NCI-H446 treated with DMSO at 0.1 percent for 48 hours (cell line): ENCODE data around the gene RPL18A.

ENCODE experiments used
- DNase-seq: peaks from one replicate; lab custom pipeline; 2025; lab: John Stamatoyannopoulos, UW

The RPL18A gene

GRCh38 chr19:17841810-17842662 lies 17.7 kb upstream of the RPL18A start:
- DNase-seq, result peak; percentile 91

- no peak for DNase-seq
These were observed 16.9 kb upstream of the RPL18A start for GRCh38 chr19:17842663-17843291.

- DNase-seq, result no peak
These were observed 16.4 kb upstream of the RPL18A start for GRCh38 chr19:17843292-17843827.

DNA sequence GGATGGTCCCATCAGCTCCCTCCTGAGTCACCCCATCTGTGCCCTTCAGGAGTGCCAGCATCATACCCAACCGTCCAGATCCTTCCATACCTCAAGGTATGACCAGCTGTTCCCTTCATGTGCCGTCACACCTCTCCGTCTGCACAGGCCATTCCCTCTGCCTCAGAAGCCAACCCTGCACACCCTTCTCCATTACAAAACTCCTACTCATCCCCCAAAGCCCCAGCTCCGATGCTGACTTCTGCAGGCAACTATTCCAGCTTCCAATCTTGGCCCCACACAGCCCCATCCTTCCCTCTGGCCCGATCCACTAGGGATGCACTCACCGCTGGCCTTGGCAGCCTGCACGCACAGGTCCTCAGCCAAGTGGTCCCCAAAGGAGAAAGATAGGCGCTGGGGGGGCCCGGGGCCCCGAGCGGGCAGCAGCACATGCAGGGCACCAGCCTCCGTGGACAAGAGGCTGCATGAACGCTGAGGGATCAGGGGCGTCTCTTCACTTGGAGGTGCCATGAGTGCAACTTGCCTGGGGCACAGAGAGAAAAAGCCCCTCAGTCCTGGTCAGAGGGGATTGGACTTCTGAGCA lies 15.7 kb upstream of the RPL18A start:
- DNase-seq, result no peak

DNA sequence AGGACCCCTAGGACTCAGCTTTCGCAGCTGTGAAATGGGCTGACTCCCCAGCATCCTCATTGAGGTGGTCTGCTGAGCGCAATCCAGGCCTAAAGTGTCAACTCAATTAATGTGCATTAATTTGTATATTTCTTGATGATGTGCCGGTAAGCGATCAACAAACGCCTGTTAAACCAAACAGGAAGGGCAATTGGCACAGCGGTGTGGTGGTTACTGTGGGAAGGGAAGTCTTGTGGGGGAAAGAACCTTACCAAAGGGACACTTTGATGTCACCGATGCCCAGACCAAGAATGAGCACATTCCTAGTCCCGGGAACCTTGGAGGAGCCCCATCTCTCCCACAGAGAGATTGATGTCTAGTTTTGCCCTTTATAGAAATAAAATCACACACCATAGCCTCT lies 13.6 kb upstream of the RPL18A start:
- DNase-seq, result no peak

- DNase-seq, result no peak
These were observed 12.0 kb upstream of the RPL18A start, which contains the start of gene JAK3 for GRCh38 chr19:17847538-17848366. Gene JAK3, minus strand, starts transcription at chr19:17847982. Its CDS starts 3,565 bp downstream, at chr19:17844417.

- no peak for DNase-seq
These were observed 11.0 kb upstream of the RPL18A start for GRCh38 chr19:17848595-17849292.

DNA sequence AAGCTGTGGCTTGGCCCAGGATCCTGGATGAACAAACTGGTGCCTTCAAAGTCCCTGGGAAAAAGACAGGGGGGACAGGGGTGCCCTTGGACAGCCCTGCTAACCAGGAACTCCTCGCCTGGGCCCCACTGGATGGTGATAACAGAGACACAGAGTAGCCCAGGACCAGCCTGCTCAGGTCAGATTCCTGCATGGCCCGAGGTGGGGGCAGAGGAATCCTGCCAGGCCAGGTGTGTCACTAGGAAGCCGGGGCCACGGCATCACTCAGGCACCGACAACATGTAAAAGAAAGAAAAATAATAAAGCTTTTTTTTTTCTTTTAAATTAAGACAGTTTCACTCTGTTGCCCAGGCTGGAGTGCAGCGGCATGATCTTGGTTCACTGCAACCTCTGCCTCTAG lies 5.6 kb upstream of the RPL18A start:
- DNase-seq, result no peak

GRCh38 chr19:17855280-17856152 lies 4.2 kb upstream of the RPL18A start:
- peak; percentile 53 for DNase-seq

DNA sequence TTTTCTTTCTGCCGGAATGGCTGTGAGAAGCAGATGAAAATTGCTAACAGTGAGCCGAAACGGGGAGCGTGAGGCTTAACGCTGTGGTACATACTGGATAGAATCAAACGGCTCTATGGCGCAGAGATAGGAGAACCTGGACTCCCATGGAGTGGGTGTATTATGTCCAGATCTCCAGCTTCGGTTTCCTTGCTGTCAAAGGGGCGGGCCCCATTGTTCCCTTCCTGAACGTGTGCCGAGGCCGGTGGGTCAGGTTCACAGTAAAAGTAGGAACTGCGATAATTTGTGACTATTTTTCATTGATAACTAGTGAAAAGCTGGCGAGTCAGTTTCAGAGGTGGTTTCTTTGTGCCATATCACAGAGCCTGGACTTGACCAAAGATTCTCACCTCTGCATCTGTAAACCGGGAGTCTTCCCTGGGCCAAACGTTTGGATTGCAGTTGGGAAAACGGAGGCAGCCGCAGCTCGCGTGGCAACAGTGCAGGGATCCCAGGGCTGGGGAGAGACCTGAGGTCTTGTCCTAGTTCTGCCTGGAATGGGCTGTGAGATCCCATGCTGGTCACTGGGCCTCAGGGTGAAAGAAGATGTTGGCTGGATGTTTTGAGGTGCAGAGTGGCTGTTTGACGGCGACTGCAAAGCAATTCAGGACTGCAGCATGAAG lies 752 bp downstream of the RPL18A start:
- DNase-seq, result no peak

GRCh38 chr19:17860993-17861360 lies 1.3 kb downstream of the RPL18A start:
- DNase-seq, result no peak

DNA sequence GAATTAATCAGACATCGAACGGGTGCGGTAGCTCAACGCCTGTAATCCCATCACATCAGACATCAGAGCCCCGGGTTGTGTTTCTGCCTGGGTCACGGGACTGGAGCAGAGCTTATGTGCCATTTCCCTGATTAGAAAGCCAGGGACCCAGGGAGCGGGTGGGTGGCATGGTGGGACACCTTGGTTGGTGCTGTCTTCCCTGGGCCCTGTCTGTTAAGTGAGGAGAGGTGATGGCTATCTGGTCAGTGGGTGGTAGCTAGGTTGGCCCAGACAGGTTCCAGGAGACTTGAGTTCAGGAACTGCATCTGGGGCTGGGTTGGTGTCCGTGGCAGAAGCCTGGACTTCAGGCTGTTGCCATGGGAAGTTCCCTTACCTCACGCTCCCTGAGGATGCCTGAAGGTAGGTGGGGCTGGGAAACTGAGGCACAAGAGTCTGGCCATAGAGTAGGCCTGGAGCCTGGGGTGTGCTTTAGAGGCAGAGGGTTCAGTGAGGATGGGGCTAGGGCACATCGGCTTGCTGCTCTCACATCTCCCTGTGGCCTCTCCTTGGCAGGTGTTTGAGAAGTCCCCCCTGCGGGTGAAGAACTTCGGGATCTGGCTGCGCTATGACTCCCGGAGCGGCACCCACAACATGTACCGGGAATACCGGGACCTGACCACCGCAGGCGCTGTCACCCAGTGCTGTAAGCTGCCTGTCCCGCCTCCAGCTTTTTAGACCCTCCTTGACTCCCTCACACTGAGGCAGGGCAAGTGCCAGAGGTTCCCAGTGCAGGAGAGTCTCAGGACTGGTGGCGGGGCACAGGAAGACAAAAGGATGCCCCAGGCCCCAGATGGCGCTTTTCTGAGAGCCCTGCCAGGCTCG lies 2.1 kb downstream of the RPL18A start:
- no peak for DNase-seq

- DNase-seq, result no peak
These were observed 3.2 kb downstream of the RPL18A start for GRCh38 chr19:17862711-17863519.

DNA sequence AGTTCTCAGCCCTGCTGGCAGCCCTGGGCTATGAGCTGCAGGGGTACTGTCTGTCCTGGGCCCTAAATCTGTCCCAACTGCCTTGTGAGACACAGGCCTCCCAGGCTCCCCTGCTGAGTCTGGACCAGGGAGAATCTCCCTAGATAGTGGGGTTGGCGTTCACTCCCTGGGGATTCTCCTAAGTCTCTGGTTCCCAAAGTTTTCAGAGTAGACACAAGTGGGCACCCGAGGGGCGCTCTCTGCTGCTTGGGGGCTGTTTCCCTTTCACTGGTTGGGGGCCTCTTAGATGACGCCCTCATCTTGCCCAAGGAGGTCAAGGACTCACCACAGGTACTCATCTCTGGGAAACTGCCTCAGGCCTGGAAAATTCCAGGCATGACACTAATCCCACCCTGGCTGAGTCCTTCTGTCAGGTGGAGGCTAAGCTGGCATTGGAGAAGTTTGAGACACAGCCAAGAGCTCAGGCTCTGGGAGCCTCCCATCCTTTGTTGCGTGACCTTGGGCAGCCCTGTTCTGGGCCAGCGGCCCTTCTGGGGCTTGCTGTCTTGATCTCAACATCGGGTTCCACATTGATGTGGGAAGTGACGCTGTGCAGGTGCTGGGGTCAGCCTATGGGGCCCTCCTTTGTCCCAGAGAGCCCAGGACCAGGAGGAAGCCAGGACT lies 3.9 kb downstream of the RPL18A start:
- DNase-seq, result no peak

GRCh38 chr19:17865364-17866311 lies 5.9 kb downstream of the RPL18A start:
- DNase-seq, result no peak

DNA sequence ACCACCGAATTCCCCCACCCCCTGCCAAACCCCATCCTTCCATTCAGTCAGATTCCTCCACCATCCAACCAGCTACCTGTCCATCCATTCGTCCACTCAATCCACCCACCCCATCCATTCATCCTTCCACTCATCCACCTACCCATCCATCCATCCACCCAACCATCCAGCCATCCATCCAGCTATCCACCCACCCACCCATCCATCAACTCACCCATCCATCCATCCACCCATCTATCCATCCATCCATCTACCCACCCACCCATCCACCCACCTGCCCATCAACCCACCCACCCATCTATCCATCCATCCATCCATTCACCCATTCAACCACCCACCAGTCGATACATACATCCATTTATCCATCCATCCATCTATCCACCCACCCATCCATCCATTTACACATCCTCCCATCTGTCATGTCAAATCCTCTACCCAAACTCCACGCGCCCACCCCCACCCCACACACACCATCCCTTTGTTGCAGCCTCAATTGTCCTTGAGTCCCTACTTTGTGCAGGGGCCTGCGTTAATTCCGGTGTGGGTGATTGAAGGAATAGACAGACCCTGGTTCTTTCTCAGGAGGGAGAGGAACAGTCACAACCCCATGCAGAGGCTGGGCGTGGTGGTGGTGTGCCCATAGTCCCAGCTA lies 6.7 kb downstream of the RPL18A start:
- no peak for DNase-seq
